ENCODE results near the gene UFM1.
"Not testable (repeated sequence)": the region's sequence is repeated elsewhere in the genome, so short reads cannot be mapped to it uniquely, and the experiment has no call there.

UFM1 gene

GRCh38 chr13:38366954-38367645 lies 17.4 kb downstream of the UFM1 start:
- peak; percentile 40 for DNase-seq

GRCh38 chr13:38369058-38369457 lies 19.4 kb downstream of the UFM1 start:
- DNase-seq, result no peak

GRCh38 chr13:38370096-38370495 lies 20.4 kb downstream of the UFM1 start:
- not testable (repeated sequence) for DNase-seq

- no peak for DNase-seq
Observed at GRCh38 chr13:38372820-38373383, 23.3 kb downstream of the UFM1 start.

- no peak for DNase-seq
Observed at GRCh38 chr13:38376546-38376945, 26.9 kb downstream of the UFM1 start.

- no peak for DNase-seq
Observed at GRCh38 chr13:38381890-38382289, 32.2 kb downstream of the UFM1 start.

- no peak for DNase-seq
Observed at GRCh38 chr13:38382946-38383345, 33.3 kb downstream of the UFM1 start.

GRCh38 chr13:38384171-38384570 lies 34.5 kb downstream of the UFM1 start:
- DNase-seq, result no peak

GRCh38 chr13:38385153-38385891 lies 35.7 kb downstream of the UFM1 start:
- DNase-seq, result no peak

GRCh38 chr13:38386421-38386820 lies 36.8 kb downstream of the UFM1 start:
- DNase-seq, result peak; percentile 35

GRCh38 chr13:38391341-38391740 lies 41.7 kb downstream of the UFM1 start:
- no peak for DNase-seq

- DNase-seq, result no peak
Observed at GRCh38 chr13:38394777-38395496, 45.3 kb downstream of the UFM1 start.

- no peak for DNase-seq
Observed at GRCh38 chr13:38395497-38395788, 45.8 kb downstream of the UFM1 start.

- DNase-seq, result peak; percentile 34
Observed at GRCh38 chr13:38398711-38399493, 49.3 kb downstream of the UFM1 start.

- no peak for DNase-seq
Observed at GRCh38 chr13:38399535-38399934, 49.9 kb downstream of the UFM1 start.

- no peak for DNase-seq
Observed at GRCh38 chr13:38401276-38401675, 51.6 kb downstream of the UFM1 start.

GRCh38 chr13:38405216-38405615 lies 55.6 kb downstream of the UFM1 start:
- no peak for DNase-seq

GRCh38 chr13:38409771-38410170 lies 60.1 kb downstream of the UFM1 start:
- no peak for DNase-seq

- DNase-seq, result no peak
Observed at GRCh38 chr13:38412266-38412665, 62.6 kb downstream of the UFM1 start.

Data from fibroblast of skin of back (primary cell).